CD4-positive, alpha-beta T cell treated with Interleukin-21 for 1 hour (primary cell): ENCODE measurements around the gene CIROP.

Experiments used
- DNase-seq: peaks from one replicate; pipeline ENCODE4 v3.0.0-alpha.2; 2020

Gene CIROP, protein sequence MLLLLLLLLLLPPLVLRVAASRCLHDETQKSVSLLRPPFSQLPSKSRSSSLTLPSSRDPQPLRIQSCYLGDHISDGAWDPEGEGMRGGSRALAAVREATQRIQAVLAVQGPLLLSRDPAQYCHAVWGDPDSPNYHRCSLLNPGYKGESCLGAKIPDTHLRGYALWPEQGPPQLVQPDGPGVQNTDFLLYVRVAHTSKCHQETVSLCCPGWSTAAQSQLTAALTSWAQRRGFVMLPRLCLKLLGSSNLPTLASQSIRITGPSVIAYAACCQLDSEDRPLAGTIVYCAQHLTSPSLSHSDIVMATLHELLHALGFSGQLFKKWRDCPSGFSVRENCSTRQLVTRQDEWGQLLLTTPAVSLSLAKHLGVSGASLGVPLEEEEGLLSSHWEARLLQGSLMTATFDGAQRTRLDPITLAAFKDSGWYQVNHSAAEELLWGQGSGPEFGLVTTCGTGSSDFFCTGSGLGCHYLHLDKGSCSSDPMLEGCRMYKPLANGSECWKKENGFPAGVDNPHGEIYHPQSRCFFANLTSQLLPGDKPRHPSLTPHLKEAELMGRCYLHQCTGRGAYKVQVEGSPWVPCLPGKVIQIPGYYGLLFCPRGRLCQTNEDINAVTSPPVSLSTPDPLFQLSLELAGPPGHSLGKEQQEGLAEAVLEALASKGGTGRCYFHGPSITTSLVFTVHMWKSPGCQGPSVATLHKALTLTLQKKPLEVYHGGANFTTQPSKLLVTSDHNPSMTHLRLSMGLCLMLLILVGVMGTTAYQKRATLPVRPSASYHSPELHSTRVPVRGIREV

GRCh38 chr14:23104591-23105347 lies at the start of gene CIROP:
TSS of gene CIROP (minus strand) at chr14:23104989. CDS start at chr14:23104920, 69 bp downstream.
- no peak for DNase-seq

- no peak for DNase-seq
Observed at GRCh38 chr14:23153851-23154796, 49.3 kb upstream of the CIROP start.

- no peak for DNase-seq
Observed at GRCh38 chr14:23151342-23151741, 46.6 kb upstream of the CIROP start.

- no peak for DNase-seq
Observed at GRCh38 chr14:23149745-23150144, 45.0 kb upstream of the CIROP start.

GRCh38 chr14:23148591-23149249 lies 43.9 kb upstream of the CIROP start:
- no peak for DNase-seq

DNA sequence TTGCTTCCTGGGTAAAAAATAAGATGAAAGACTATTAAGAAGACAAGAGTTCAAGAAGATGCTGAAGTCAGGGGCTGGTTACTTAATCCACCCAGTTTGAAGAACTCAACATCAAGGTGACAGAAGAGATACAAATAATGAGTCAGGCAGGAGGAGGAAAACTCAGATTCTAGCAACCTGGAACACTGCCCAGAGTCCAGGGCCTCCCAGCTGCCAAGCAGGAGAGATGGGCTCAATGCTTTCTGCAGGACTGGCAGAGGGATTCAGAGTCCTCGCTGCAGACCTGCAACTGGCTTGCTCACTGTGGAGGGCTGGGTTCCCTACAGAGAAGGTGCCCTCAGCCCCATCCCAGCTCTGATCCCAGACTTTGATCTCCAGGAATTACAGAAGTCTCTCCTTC lies 42.9 kb upstream of the CIROP start:
- DNase-seq, result no peak

GRCh38 chr14:23146980-23147379 lies 42.2 kb upstream of the CIROP start:
- DNase-seq, result no peak

DNA sequence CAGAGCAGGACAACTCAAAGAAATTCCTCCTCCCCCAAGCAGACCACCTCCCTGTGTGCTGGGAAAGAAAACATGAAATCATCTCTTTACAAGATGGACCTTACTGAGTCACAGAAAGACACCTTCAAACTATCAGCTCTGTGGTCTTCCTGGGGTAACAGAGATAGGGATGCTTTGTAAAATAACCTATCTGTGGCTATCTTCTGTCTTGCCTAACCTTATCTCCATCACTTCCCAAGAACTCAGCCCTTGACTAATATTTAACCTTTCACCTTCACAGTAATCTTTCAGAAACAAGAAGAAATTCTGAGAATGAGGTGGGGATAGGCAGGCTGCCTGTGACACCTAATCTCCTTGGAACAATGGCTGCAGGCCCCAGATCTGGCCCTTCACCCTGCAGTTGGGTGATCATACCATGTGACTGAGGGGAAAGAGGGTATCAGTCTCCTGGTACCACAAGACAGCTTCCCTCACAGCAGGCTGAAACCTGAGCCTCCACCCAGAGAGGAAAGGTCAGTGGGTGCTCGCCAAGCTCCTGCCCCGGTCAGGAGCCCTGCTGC lies 41.6 kb upstream of the CIROP start:
- DNase-seq, result no peak

- no peak for DNase-seq
Observed at GRCh38 chr14:23145794-23146350, 41.1 kb upstream of the CIROP start.

DNA sequence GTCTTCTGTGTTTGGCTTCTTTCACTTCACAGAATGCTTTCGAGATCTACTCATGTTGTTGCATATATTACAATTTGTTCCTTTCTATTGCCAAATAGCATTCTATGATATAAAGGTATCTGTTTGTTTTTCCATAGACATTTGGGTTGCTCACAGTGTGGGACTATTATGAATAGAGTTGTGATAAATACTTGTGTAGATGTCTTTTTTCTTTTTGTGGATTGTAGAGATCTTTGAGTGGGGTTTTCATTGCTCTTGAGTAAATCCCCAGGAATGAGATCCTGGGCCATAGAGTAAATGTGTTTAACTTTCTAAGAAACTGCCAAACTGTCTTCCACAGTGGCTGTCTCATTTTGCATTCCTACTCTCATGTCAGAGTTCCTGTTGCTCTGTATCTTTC lies 39.1 kb upstream of the CIROP start:
- DNase-seq, result no peak

- no peak for DNase-seq
Observed at GRCh38 chr14:23142826-23143225, 38.0 kb upstream of the CIROP start.

DNA sequence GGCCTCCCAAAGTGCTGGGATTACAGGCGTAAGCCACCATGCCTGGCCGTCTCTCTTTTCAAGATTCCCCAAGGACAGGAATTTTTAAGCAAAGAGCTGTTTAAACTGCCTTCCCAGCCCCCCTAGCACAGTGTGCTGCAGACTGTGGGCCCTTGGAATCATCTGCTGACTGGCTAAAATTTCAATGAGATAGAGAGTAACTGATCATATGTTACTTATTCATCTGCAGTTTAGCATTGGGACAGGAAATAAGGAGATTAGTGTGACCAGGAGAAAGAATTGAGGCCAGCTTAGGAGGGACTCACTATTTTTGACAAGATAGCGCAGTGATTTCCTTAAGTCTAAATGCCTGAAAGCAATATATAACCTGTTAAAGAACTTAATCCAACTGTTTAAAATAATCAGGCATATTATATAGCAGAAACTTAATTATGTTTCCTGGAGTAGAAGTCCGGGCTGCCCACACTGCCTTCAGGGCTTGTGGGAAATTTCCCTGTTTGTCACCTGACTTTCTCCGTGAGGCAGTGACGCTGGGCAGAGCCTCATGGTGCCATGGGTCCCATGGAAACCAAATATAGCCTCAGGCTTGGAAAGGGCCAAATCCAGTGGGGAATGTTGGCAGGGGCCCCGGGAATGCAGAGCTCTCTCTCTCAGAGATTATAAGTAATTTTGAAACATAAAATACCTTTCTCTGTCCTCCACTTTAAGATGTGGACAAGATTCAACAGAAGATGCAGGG lies 37.1 kb upstream of the CIROP start:
- DNase-seq, result no peak

DNA sequence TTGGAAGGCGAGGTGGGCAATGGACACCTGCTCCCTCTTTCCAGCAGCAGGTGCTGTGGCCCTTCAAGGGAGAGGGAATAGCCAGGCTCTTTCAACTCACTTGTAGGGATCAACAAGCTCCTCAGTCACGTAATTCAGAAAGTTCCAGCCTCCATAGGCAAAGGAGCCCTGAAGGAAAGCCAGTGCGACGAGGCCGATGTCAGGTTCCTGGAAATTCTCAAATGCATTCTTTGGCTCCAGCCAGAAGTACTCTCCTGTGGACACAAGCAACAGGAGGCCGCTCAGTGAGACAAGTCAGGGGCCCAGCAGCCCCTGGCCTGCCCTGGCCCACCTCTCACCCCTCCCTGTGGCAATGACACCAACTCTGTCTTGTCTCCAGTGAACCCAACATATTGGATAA lies 35.6 kb upstream of the CIROP start:
- no peak for DNase-seq

DNA sequence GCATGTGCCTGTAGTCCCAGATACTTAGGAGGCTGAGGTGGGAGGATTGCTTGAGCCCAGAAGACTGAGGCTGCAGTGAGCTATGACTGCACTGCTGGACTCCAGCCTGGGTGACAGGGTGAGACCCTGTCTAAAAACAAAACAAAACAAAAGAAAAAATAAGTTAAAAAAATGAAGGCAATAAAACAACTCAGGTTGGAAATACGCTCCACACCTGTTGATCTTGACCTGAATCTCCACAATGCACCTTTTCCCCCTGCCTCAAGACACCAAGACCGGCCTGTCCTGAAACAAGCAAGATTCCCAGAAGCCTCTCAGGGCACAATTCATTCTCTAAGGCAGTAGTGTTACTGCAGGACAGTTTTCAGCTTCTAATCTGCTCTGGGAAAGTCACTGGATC lies 35.1 kb upstream of the CIROP start:
- no peak for DNase-seq

GRCh38 chr14:23137813-23138535 lies 33.2 kb upstream of the CIROP start:
- no peak for DNase-seq

DNA sequence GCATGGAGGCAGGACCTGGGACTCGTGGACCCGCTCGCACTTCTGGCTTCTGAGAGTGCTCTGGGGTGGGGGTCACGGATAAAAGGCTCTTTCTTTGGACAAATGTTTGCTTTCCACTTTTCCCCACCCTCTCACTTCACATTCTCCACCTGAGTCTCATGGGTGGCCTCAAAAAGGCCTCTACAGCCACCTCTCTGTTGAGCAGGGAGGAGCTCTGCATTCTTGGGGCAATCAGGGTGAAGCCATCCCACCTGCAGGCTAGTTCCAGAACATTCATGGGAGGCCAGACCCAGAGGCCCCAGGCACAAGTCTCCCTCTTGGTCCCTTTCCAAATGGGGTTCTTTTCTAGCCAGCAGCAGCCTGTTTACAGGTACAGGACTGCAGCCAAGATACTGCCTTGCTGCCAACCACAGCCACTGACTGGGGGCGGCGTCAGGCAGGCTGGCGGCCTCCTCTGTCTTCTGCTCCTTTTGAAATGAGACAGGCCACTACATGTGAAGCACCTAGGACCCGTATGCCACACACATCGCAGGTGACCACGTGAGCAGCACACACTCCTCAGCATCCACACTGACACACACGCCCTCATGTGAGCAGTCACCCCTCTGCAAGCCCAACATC lies 32.5 kb upstream of the CIROP start:
- DNase-seq, result no peak

- DNase-seq, result no peak
Observed at GRCh38 chr14:23136566-23137133, 31.9 kb upstream of the CIROP start.

GRCh38 chr14:23132970-23133369 lies 28.2 kb upstream of the CIROP start:
- DNase-seq, result no peak

DNA sequence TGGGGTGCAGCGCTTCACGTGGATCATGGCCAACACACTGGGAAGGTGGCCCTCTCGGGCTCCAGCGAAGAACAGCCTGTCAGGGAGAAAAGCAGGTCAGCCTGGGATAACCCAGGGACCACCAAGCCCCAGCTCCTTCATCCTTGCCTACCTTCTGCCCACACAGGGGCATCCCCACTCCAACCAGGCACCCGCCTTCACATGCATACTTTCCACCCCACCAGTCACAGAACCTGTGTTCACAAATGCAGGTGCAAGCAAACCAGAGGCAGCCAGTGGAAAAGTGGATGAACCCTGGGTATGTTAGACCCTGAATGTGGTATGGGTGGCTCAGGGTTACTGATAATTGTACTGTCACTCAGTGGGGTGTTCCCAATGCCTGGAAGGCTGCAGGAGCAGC lies 26.7 kb upstream of the CIROP start:
- no peak for DNase-seq
